NCI-H2029 treated with DMSO at 0.1 percent for 48 hours (cell line): ENCODE measurements around the gene RO60.
"Not testable (repeated sequence)": the region's sequence is repeated elsewhere in the genome, so short reads cannot be mapped to it uniquely, and the experiment has no call there.

ENCODE experiments used
- DNase-seq: peaks from one replicate; lab custom pipeline; 2025; lab: John Stamatoyannopoulos, UW

The RO60 gene

DNA sequence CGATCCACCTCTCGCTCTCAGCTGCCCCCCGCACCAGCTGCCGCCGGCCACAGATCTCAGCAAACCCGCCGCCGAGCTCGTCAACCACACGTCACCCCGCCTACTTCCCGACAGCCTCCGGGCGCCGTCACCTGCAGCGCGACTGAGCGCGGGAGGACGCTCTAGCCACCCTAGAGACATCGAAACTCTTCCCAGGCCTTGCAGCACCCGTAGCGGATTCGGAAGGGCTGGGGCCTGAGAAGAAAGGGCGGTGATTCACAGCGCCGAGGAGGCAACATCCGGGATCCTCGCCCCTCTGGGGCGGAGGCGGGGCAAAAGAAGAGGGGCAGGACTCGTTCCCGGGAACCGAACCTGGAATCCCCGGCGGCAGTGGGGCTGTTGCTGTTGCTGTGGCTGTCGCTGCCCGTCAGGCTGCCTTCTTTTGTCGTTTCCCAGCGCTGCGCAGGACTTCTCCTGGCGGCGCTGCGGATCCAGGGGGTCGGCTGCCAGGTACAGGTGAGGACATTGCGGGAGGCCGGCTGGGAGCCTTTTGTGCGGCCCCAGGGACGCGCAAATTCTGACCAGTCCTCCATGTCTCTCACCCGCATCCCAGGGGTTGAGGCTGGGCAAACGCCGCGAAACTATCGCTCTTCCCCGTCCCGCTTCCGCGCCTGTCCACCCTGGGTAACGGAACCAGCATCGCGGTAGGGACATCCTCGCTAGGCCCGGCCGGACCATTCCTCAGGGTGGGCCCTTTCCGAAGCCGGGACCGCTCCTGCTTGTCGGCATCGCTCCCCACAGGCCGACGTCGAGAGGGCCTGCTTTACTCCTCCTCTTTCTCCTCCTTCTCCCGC, at the start of gene RO60, which contains the start of gene UCHL5:
TSS of gene RO60 (plus strand) at position 331 of the 833 bp plus-strand sequence. CDS start 9,443 bp downstream, outside the sequence.
TSS of gene UCHL5 (minus strand) at position 79 of the 833 bp plus-strand sequence. CDS start 100 bp downstream, outside the sequence.
- peak; percentile 83 for DNase-seq

DNA sequence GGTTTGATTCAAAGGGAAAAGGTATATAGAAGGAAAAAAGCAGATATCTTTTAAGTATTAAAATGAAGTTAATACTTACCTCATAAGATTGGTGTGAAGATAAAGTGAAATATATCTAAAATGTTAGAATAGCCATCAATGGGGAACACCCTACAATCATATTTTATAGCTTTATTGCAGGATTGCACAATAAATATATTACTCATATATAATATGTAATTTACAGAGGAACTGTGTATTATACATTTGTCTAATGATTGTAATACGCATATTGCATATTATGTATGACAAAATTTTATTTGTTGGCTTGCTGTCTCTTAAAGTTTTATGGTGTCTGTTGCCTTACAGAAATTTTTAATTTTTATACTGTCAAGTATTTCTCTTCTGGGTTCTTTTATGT, 48.0 kb upstream of the RO60 start:
- DNase-seq, result no peak

DNA sequence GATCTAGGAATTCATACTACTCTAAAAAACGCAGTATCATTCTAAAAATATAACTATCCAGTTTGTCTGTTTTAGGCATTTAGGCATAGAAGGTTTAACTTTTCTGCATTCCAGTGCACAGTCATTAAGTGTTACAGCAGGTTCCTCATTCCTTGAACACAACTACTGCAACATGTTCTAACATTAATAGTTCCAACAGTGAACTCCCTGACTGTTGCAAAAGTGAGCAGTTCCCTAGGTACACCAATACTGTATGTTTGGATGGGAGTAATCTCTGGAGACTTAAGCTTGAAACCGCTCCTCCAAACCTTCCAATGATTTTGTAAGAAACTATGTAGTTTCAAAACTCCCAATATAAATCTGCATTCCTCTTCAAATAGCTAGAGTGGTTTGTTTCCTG, 46.4 kb upstream of the RO60 start:
- no peak for DNase-seq

DNA sequence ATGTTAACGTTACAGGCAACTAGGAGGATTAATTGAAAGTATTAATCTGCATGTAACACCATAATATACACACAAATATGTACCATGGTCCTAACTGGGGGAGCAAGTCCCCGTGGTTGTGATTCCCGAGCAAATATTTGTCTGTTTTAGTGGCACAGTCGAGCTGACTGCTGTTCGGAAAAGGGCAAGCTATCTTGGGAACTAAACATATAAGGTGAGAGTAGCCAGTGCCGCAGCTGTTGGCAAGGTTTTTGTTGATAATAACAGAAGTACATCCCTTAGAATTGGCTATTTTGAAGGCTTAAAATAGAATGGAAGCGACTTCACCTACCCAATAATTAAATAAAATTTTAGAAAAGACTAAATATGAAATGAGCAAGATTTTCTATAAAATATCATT, 45.7 kb upstream of the RO60 start:
- DNase-seq, result no peak

DNA sequence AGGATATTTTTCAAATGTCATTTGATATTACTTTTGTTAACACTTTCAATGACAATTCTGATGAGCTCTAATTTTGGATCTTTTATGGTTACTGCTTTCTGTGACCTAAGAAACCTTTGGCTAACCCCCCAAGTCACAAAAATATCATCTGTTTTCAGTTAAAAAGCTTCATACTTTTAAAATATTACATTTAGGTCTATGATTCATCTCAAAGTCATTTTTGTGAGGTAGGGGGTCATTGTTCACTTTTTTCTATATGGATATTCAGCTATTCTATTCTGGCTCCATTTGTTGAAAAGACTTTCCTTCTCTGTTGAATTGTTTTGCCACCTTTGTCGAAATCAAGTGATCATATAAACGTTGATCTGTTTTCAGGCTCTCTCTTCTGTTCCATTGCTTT, 45.0 kb upstream of the RO60 start:
- DNase-seq, result no peak

DNA sequence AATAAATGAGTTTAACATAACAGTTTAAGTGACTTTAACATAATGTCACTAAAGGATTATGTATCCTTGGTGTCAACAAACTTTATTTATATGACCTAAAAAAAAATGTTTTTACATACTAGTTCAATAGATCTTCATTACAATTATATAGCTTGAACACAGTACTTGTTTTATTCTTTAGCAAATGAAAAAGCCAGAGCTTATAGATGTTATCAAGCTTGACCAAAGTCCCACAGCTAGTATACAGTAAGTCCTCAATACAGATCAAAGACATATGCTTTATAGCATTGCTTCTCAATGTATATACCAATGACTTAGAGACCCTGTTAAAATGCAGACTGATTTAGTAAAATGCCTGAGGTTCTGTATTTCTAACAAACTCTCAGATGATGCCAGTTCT, 42.6 kb upstream of the RO60 start:
- no peak for DNase-seq

DNA sequence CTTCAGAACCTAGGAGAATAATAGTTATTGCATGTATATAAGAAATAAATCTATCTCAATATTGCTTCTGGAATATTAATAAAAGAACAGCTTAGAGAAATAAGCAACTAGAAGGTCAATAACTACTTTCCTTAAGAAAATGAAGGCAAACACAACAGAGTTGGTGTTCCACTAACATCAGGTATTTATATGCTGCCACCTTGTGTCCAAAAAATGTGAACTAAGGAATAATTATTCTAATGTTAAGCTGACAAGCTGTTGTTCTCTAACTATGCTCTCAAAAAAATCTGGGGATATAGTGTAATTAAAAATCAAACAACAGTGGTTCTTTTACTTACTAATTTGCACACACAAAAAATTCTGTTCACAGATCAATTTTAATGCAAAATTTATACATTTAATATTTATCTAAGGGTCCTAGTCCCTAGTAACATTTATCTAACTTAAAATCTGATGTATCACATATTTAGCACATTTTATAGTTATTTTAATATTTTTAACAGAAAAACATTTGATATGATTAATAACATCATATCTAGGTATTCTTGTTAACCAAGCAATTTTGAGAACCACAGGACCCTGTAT, 39.9 kb upstream of the RO60 start:
- peak; percentile 6 for DNase-seq

DNA sequence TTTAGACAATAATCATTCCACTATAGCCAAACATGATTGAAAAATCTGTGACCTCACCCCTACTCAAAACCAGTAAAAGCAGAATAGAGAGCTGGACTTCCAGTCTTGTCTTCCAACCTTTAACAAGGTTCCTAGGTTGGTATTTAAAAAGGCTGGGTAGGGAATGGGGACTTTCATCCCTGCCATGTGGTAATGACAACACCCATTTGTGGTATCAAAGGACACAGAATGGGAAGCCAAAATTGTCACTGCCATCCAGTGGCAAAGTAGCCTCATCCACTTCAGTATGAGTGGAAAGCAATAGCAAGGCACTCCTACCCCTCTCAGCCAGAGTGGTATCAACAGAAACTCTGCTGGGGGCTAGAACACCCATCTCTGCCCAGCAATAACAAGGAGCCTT, 34.2 kb upstream of the RO60 start:
- DNase-seq, result no peak

DNA sequence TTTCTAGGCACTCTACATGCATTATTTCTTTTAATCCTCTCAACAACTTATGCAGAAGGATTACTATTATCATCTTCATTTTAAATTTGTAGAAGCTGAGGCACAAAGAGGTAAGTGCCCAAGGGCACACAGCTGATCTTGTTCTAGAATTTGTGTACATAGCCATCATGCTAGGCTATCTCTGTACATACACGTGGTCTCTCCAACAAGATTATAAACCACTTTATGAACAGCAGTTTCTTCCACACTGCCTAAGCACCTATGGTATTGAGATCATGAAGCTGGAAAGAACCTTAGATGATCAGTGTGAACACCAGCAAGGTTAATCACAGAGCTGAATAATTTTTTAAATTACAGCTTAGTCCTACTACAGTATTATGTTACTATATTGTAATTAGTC, 29.1 kb upstream of the RO60 start:
- DNase-seq, result no peak

DNA sequence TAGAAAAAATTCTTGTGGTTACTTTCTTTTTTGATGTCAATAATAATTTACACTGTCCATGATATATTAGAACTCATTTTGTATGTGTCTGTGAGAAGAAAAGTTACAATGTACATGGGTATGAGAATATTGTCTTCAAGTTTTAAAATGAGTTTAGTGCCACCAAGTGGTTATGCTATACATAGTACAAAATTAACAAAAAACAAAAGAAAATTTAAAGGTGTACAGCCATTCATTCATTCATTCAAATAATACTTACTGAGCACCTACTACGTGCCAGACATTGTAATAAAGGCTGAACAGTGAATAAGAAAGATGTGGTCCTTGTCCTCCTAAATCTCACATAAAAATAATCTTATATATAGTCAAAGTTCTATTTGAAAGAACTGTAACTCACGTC, 28.0 kb upstream of the RO60 start:
- DNase-seq, result no peak

DNA sequence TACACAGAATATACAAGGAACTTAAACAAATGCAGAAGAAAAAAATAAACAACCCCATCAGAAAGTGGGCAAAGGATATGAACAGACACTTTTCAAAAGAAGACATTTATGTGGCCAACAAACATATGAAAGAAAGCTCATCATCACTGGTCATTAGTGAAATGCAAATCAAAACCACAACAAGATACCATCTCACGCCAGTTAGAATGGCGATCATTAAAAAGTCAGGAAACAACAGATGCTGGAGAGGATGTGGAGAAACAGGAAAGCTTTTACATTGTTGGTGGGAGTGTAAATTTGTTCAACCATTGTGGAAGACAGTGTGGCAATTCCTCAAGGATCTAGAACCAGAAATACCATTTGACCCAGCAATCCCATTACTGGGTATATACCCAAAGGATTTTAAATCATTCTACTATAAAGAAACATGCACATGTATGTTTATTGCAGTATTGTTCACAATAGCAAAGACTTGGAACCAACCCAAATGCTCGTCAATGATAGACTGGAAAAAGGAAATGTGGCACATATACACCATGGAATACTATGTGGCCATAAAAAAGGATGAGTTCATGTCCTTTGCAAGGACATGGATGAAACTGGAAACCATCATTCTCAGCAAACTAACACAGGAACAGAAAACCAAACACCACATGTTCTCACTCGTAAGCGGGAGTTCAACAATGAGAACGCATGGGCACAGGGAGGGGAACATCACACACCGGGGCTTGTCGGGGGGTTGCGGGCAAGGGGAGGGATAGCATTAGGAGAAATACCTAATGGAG, 26.6 kb upstream of the RO60 start:
- DNase-seq, result not testable (repeated sequence)

DNA sequence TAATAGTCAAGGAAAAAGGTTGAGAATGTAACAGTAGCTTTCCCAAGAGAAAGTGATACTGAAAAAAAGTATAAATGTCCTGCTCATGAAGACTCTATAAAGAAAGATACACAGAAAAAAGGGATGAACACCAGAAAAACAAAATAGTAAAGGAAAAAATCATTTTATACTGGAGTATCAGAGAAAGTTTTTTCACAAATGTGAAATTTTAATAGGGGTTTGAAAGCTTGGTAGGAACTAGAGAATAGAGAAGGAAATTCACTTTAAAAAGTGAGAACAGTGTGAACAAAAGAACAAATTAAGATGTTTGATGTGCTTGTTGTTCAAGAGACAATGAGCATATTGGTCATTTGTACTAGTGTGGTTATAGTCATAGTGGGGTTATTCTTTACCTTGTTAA, 25.8 kb upstream of the RO60 start:
- no peak for DNase-seq

DNA sequence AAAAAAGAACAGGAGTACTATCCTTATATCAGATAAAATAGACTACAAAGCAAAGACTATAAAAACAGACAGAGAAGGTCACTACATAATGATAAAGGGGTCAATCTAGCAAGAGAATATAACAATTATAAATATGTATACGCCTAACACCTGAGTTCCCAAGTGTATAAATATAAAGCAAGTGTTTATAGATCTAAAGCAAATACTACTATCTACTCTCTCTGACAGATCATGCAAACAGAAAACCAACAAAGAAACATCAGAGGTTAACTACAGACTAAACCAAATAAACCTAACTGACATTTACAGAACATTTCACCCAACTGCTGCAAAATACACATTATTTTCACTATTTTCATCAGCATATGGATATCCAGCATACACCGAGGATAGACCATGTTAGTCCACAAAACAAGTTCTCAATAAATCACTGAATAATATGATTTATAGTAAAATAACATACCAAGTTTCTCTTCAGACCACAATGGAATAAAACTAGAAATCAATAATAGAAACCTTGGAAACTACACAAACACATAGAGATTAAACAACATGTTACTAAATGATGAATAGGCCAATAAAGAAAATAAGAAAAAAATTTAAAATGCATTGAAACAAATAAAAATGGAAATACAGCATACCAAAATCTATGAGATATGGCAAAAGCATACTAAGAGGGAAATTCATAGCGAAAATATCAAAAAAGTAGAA, 22.9 kb upstream of the RO60 start:
- peak; percentile 5 for DNase-seq

DNA sequence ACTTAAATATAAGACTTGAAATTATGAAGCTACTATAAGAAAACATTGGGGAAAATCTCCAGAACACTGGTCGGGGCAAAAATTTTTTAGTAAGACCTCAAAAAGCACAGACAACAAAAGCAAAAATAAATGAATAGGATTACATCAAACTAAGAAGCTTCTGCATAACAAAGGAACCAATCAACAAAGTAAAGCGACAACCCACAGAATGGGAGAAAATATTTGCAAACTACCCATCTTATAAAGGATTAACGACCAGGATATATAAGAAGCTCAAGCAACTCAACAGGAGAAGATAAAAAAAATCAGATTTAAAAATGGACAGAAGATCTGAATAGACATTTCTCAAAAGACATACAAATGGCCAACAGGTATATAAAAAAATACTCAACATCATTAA, 19.4 kb upstream of the RO60 start:
- no peak for DNase-seq

DNA sequence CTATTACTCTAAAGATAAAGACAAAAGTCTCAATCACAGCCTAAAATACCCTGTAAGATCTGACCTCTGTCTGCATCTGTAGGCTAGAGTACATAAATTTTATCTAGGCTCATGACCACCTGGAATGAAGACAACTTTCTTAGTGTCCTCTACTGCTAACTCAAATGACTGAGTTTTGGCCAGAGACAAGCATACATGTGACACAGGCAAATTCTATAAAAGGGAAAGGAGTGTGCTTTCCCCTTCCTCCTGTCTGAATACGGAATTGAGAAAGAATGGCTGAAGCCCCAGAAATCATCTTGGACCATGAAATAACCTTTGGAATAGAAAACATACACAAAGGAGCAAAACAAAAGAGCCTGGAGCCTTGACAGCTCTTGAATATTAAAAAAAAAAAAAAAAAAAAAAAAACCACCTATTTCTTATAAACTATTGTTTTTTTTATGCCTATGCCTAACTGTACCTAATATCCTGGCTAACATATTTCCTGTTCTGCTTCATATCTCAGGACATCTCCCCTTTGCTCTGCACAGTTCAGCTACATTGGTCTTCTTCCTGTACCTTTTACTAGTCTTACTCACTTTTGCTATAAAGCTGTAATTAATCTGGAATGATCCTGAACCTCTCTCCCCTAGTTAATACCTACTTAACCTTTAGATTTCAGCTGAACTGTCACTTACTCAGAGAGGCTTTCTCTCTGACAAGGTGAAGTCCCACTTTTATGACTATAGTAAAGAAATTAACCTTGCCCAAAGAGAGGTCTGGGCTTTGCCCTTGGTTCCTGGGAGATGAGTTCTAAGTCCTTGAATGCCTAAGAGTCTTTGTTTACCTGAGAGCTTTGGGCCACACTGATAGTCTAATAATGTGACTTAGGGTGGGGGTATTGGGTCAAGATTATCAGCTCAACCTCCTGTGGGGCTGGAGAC, 16.4 kb upstream of the RO60 start:
- no peak for DNase-seq

DNA sequence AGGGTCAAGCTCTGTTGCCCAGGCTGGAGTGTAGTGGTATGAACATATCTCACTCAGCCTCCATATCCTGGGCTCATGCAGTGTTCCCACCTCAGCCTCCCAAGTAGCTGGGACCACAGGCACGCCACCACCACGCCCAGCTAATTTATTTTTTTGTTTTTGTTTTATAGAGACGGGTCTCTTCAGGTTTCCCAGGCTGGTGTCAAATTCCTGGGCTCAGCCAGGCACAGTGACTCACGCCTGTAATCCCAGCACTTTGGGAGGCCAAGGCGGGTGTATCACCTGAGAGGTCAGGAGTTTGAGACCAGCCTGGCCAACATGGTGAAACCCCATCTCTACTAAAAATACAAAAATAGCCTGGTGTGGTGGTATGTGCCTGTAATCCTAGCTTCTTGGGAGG, 10.5 kb upstream of the RO60 start:
- not testable (repeated sequence) for DNase-seq

DNA sequence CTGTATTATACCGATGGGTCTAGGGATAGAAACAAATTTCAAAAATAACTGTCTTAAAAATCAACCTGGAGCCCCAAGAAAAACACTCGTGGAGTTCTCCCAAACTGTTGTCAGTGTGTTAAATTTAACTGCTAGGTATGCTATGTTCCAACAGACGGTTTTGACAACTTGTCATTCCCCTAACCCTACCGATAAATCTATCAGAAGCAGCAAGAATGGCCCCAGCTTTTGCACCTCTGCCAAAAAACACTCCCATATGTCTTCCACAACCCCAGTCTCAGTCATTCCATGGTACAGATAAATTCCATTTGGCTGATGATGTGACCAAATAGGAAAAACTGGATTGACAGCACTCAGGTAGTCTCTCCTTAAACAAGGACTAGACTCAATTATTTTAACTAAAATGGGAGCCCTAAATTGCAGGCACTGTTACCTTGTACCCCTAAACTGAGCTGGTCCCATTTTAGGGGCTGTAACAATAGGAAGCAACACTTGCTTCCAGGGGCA, 5.2 kb upstream of the RO60 start:
- no peak for DNase-seq

DNA sequence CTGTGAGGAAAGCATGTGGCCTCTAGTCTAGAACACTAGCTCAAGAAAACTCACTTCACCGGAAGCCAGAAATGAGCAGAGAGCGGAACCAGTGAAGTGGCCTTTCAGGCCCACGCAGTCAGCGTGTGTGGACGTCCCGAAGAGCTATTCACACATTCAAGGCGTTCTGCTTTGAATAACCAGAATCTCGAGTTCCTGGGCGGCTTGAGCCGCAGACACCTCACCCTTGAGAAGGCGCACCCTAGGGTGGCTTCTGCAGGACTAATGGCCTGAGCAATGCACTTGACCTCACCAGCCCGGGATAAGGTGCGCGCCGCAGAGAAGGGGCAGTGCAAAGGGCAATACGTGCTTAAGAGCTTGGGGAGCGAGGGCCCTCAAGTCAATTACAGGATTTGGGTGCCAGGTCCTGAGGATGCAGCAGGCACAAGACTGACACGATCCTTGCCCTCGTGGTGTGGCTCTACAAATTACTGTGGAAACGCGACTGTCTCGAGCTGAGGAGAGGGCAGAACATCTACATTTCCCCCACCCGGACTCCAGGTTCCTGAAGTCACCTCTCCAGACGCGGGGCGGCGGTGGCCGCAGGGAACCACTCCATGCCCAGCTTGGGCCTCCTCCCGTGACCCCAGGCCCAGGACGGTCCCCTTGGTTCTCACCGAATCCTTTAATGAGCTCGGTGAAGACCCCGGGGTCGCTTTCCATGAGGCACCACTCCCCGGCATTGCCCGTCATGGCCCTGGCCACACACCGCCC, 707 bp upstream of the RO60 start:
- no peak for DNase-seq

DNA sequence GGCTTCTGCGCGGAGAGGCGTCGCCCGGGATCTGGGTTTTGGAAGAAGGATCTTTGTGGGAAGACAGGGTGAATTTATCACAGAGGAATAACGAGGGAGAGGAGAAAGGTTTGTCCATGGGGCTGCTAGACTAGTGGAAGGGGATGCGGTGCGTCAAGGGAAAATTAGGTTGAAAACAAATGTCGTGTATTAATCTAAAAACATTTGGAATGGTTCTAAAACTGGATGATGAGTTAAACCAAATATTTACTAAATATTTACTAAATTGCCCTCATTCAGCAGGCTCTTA, 647 bp downstream of the RO60 start:
- DNase-seq, result peak; percentile 44

DNA sequence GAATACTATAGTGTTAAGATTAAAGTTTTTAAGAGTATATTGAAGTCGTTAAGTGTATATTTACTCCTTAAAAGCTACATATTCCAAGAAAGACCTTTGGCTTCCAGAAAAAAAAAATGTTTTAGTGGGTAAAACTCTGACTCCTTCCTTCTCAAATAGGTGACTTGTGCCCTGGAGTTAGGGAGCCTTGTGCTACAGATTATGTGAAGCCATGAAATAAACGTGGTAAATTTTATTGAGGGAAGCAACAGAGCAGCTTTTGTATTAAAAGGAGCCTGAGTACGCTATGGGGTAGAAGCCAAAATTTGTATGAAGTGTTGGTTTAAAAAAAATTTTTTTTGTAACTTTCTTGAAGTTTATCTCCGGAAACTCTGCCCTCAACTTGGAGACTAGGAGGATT, 994 bp downstream of the RO60 start:
- DNase-seq, result no peak
